Liver (tissue), 9 donors: Measurements from ENCODE around the gene COG7. TPM values are rescaled to one million over a fixed set of nuclear protein-coding genes. Genes with fewer than 3 reads are reported as not detected.
"Not testable (repeated sequence)": the region's sequence is repeated elsewhere in the genome, so short reads cannot be mapped to it uniquely, and the experiment has no call there.

Source experiments
- DNase-seq: peaks from one replicate; pipeline ENCODE4 v3.0.0-alpha.2; 2017; ENCODE audit warnings: low spot score
- H3K27ac ChIP-seq, 2 donors: one replicate each; pipeline ENCODE4 v1.7.0; 2013; ENCODE audit warnings: inconsistent platforms in 2 of 2, low read length in 2 of 2, control low read depth in 1 of 2, low read depth in 1 of 2, mild to moderate bottlenecking in 1 of 2
- H3K27me3 ChIP-seq, 4 donors: one replicate each; pipeline versions ENCODE4 v1.6.1 to v1.7.0; 2013; ENCODE audit warnings: low read length in 3 of 4, inconsistent platforms in 1 of 4, mild to moderate bottlenecking in 1 of 4, moderate library complexity in 1 of 4; ENCODE audit not compliant: control insufficient read depth in 4 of 4, insufficient read depth in 4 of 4
- H3K36me3 ChIP-seq, 4 donors: one replicate each; pipeline versions ENCODE4 v1.6.1 to v1.7.0; 2013; ENCODE audit warnings: low read length in 3 of 4, mild to moderate bottlenecking in 3 of 4, low read depth in 1 of 4, moderate library complexity in 1 of 4; ENCODE audit not compliant: control insufficient read depth in 4 of 4, insufficient read depth in 3 of 4
- H3K4me1 ChIP-seq, 4 donors: one replicate each; pipeline versions ENCODE4 v1.6.1 to v1.7.0; 2013; ENCODE audit warnings: low read length in 3 of 4, mild to moderate bottlenecking in 3 of 4, moderate library complexity in 1 of 4; ENCODE audit not compliant: control insufficient read depth in 4 of 4, insufficient read depth in 4 of 4
- H3K4me3 ChIP-seq, 3 donors: one replicate each; pipeline versions ENCODE4 v1.6.1 to v1.7.0; 2013; ENCODE audit warnings: low read length in 3 of 3, control low read depth in 1 of 3, low read depth in 1 of 3, mild to moderate bottlenecking in 1 of 3
- H3K9ac ChIP-seq, 2 donors: one replicate each; pipeline ENCODE4 v1.7.0; 2013; ENCODE audit warnings: low read length in 2 of 2, mild to moderate bottlenecking in 2 of 2, moderate library complexity in 2 of 2, control low read depth in 1 of 2, low read depth in 1 of 2
- H3K9me3 ChIP-seq, 4 donors: one replicate each; pipeline versions ENCODE4 v1.6.1 to v1.7.0; 2013; ENCODE audit warnings: low read length in 3 of 4; ENCODE audit not compliant: control insufficient read depth in 4 of 4
- EGR1 ChIP-seq, 2 donors: IDR thresholded peaks; 2 replicates each; pipeline ENCODE4 v1.6.1; 2016 to 2018; ENCODE audit warnings: antibody characterized with exemption in 2 of 2, low read depth in 2 of 2
- FOXA1 ChIP-seq: IDR thresholded peaks from 2 replicates; pipeline ENCODE4 v1.6.1; 2016; ENCODE audit warnings: antibody characterized with exemption
- FOXA2 ChIP-seq: IDR thresholded peaks from 2 replicates; pipeline ENCODE4 v1.6.1; 2016; ENCODE audit warnings: antibody characterized with exemption
- GABPA ChIP-seq, 2 donors: IDR thresholded peaks in 1 of 2; conservative IDR thresholded peaks in 1 of 2; 2 replicates each; pipeline ENCODE4 v1.6.1; 2016; ENCODE audit warnings: antibody characterized with exemption in 2 of 2, mild to moderate bottlenecking in 1 of 2, moderate library complexity in 1 of 2
- HNF4A ChIP-seq, 2 donors: conservative IDR thresholded peaks; 2 replicates each; pipeline ENCODE4 v1.6.1; 2016; ENCODE audit warnings: antibody characterized with exemption in 2 of 2, mild to moderate bottlenecking in 2 of 2
- HNF4G ChIP-seq: IDR thresholded peaks from 2 replicates; pipeline ENCODE4 v1.6.1; 2016; ENCODE audit warnings: antibody characterized with exemption
- JUND ChIP-seq, 2 donors: IDR thresholded peaks; 2 replicates each; pipeline ENCODE4 v1.6.1; 2016; ENCODE audit warnings: antibody characterized with exemption in 2 of 2
- MAX ChIP-seq: IDR thresholded peaks from 2 replicates; pipeline ENCODE4 v1.6.1; 2016; ENCODE audit warnings: antibody characterized with exemption
- RAD21 ChIP-seq, 2 donors: IDR thresholded peaks; 2 replicates each; pipeline ENCODE4 v1.6.1; 2016; ENCODE audit warnings: antibody characterized with exemption in 2 of 2, mild to moderate bottlenecking in 2 of 2
- REST ChIP-seq: IDR thresholded peaks from 2 replicates; pipeline ENCODE4 v1.6.1; 2016; ENCODE audit warnings: antibody characterized with exemption, mild to moderate bottlenecking
- RXRA ChIP-seq, 2 donors: IDR thresholded peaks; 2 replicates each; pipeline ENCODE4 v1.6.1; 2017 to 2018; ENCODE audit warnings: antibody characterized with exemption in 2 of 2, mild to moderate bottlenecking in 1 of 2
- SP1 ChIP-seq: IDR thresholded peaks from 2 replicates; pipeline ENCODE4 v1.6.1; 2018; ENCODE audit warnings: antibody characterized with exemption, mild to moderate bottlenecking
- YY1 ChIP-seq: IDR thresholded peaks from 2 replicates; pipeline ENCODE4 v1.6.1; 2016; ENCODE audit warnings: antibody characterized with exemption, mild to moderate bottlenecking
- WGBS: extraction: QIAGEN DNeasy Blood & Tissue Kit; methylation state at CpG from one replicate; pipeline ENCODE4 v1.1.7; 2013; 5-methylcytosine and 5-hydroxymethylcytosine counted together
- polyA plus RNA-seq, 2 donors: library from polyadenylated mRNA; stranded (reverse) in 1 of 2; unstranded in 1 of 2; fragments of 200-250 nt in 1 of 2; fragments of >200 nt in 1 of 2; fragmentation: Nextera tagmentation in 1 of 2; extraction: Ambion mirVana in 1 of 2; gene quantifications; one replicate each; pipeline versions ENCODE4 v1.2.1 to v1.2.3, GENCODE V29; 2013 to 2015
- total RNA-seq, 2 donors: library from RNA; depleted of rRNA; stranded (reverse); fragments of >200 nt; gene quantifications; one replicate each; pipeline ENCODE4 v1.2.3, GENCODE V29; 2014
- TF ChIP-seq, protein P1 (sequence below): fragments of 150-350 bp; IDR thresholded peaks from 2 replicates; pipeline ENCODE4 v1.5.1; 2017; ENCODE audit warnings: improper control_type of control experiment, low read depth, low read length; ENCODE audit not compliant: missing input control
- TF ChIP-seq, protein P2 (sequence below): IDR thresholded peaks from 2 replicates; pipeline ENCODE4 v1.6.1; 2016; ENCODE audit warnings: antibody characterized with exemption
- donor health status: healthy.
- donor health status: healthy.
- donor health status: healthy.
- donor health status: healthy.
- donor health status: healthy.

The COG7 gene
- total and polyA plus RNA-seq, 4 donors, result 5.1 to 11.4 (median 6.6) TPM

DNA sequence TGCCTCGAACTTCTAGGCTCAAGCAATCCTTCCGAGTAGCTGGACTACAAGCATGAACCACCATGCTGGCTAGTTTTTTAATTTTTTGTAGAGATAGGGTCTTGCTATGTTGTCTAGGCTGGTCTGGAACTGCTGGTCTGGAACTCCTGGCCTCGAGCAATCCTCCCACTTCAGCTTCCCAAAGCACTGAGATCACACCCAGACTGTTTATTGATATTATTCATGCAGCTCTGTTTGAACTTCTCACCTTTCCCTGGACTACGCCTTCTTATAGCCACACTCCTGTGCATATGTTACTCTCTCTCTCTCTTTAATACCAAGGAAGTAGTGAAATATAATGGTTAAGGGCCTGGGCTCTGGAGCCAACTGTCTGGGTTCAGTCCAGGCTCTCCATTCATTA is 4.6 kb downstream of the COG7 start:
- no peak for DNase-seq
- H3K36me3 ChIP-seq, result peaks cover 5 to 11% (median 9%) of the 10 kb centered on the region in 4 donors
- H3K9me3 ChIP-seq, result no peaks in the 10 kb centered on the region
- no peak overlapping the region for H3K4me3 ChIP-seq
- H3K27me3 ChIP-seq, result no peaks in the 10 kb centered on the region
- WGBS, result 88% methylated on average over 4 of the region's 4 CpGs
- H3K4me1 ChIP-seq, result peaks cover 2 to 8% (median 7%) of the 10 kb centered on the region in 4 donors
- TF ChIP-seq YY1 (no peak), RXRA (IDR thresholded peaks at IDR 0.05) (no peak), HNF4A (conservative IDR thresholded peaks at IDR 0.05) (no peak), FOXA2 (no peak), JUND (IDR thresholded peaks at IDR 0.05) (no peak), RAD21 (IDR thresholded peaks at IDR 0.05) (no peak), REST (no peak), SP1 (no peak), EGR1 (IDR thresholded peaks at IDR 0.05; ENCODE audit: low read depth in 2 of 2) (no peak), HNF4G (no peak), FOXA1 (no peak)
- TF ChIP-seq, protein P1, sequence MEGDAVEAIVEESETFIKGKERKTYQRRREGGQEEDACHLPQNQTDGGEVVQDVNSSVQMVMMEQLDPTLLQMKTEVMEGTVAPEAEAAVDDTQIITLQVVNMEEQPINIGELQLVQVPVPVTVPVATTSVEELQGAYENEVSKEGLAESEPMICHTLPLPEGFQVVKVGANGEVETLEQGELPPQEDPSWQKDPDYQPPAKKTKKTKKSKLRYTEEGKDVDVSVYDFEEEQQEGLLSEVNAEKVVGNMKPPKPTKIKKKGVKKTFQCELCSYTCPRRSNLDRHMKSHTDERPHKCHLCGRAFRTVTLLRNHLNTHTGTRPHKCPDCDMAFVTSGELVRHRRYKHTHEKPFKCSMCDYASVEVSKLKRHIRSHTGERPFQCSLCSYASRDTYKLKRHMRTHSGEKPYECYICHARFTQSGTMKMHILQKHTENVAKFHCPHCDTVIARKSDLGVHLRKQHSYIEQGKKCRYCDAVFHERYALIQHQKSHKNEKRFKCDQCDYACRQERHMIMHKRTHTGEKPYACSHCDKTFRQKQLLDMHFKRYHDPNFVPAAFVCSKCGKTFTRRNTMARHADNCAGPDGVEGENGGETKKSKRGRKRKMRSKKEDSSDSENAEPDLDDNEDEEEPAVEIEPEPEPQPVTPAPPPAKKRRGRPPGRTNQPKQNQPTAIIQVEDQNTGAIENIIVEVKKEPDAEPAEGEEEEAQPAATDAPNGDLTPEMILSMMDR, result no peak
- no peak overlapping the region for H3K27ac ChIP-seq
- H3K9ac ChIP-seq, result no peak overlapping the region

DNA sequence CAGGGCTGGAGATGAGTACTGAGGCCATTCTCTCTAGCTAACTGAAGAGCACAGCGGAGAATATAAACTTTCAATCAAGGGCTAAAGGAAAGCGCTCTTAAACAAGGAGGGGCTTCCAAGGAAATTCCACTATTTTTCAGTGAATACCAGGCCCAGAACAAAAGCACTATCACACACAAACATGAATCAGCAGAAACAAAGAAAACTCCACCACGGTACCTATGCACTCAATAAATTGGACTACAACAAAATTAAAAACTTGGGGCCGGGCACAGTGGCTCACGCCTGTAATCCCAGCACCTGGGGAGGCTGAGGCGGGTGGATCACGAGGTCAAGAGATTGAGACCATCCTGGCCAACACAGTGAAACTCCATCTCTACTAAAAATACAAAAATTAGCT is 15.4 kb downstream of the COG7 start:
- not testable (repeated sequence) for H3K9ac ChIP-seq, H3K27ac ChIP-seq, H3K9me3 ChIP-seq, H3K27me3 ChIP-seq, H3K4me1 ChIP-seq, H3K4me3 ChIP-seq, DNase-seq
- peaks cover 6 to 28% (median 21%) of the 10 kb centered on the region in 4 donors for H3K36me3 ChIP-seq
- WGBS, result 97% methylated on average over 7 of the region's 7 CpGs

GRCh38 chr16:23436951-23437350 is 16.0 kb downstream of the COG7 start:
- Histone ChIP-seq H3K27ac (no peak overlapping the region), H3K4me3 (no peak overlapping the region), H3K27me3 (no peaks in the 10 kb centered on the region), H3K9me3 (no peaks in the 10 kb centered on the region), H3K9ac (no peak overlapping the region), H3K4me1 (no peaks in the 10 kb centered on the region), H3K36me3 (peaks cover 6 to 29% (median 21%) of the 10 kb centered on the region in 4 donors)
- 99% methylated on average over 4 of the region's 4 CpGs for WGBS
- no peak for DNase-seq
- no peak for TF ChIP-seq EGR1 (IDR thresholded peaks at IDR 0.05; ENCODE audit: low read depth in 2 of 2)
- no peak for TF ChIP-seq MAX
- TF ChIP-seq, protein P1, result no peak
- TF ChIP-seq RXRA (IDR thresholded peaks at IDR 0.05), result no peak
- no peak for TF ChIP-seq GABPA (IDR thresholded peaks at IDR 0.05 in 1 of 2, conservative IDR thresholded peaks at IDR 0.05 in 1 of 2)
- TF ChIP-seq, protein P2, sequence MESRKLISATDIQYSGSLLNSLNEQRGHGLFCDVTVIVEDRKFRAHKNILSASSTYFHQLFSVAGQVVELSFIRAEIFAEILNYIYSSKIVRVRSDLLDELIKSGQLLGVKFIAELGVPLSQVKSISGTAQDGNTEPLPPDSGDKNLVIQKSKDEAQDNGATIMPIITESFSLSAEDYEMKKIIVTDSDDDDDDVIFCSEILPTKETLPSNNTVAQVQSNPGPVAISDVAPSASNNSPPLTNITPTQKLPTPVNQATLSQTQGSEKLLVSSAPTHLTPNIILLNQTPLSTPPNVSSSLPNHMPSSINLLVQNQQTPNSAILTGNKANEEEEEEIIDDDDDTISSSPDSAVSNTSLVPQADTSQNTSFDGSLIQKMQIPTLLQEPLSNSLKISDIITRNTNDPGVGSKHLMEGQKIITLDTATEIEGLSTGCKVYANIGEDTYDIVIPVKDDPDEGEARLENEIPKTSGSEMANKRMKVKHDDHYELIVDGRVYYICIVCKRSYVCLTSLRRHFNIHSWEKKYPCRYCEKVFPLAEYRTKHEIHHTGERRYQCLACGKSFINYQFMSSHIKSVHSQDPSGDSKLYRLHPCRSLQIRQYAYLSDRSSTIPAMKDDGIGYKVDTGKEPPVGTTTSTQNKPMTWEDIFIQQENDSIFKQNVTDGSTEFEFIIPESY, result no peak
- TF ChIP-seq YY1, result no peak
